NCI-H2196 (cell line): ENCODE results near the gene ISOC2.
"Not testable (repeated sequence)": the region's sequence is repeated elsewhere in the genome, so short reads cannot be mapped to it uniquely, and the experiment has no call there.

Experiments
- DNase-seq: peaks from one replicate; lab custom pipeline; 2025; ENCODE audit not compliant: unreplicated experiment; lab: John Stamatoyannopoulos, UW

ISOC2 gene

DNA sequence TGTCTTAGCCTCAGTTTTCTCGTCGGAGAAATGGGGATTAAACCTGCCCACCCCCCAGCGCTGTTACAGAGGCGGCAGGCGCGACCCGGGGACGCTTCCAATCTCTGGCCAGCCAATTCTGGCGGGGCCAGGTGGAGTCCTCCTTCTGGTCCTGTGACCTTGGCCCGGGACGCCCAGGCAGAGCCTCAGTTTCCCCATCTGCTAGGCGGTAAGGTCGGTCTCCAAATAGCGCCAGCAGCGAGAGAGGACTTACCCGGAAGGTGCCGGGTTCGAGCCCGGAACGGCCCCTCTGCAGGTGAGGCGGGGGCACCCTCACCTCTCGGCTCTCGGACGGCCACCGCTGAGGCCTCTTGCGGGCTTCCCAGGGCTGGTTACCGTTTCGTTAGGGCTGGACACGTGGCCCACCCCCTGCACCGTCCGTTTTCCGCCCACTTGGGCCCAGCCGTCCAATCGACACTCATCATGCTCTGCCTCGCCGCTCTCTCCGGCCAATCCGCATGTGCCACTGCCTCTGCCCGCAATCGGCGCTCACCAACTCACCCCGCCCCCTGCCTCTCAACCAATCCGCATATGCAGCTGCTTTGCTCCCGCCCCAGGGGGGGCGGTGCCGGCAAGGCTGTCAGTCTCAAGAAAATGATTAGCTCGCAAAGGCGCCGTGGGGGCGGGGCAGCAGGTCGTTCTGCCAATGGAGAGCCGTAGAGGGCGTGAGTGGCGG is at the start of gene ISOC2:
TSS of gene ISOC2 (minus strand) at position 384 of the 715 bp plus-strand sequence. CDS start 5,156 bp downstream, outside the sequence.
- peak; percentile 99 for DNase-seq

GRCh38 chr19:55508120-55508519 is 46.7 kb upstream of the ISOC2 start:
- no peak for DNase-seq

DNA sequence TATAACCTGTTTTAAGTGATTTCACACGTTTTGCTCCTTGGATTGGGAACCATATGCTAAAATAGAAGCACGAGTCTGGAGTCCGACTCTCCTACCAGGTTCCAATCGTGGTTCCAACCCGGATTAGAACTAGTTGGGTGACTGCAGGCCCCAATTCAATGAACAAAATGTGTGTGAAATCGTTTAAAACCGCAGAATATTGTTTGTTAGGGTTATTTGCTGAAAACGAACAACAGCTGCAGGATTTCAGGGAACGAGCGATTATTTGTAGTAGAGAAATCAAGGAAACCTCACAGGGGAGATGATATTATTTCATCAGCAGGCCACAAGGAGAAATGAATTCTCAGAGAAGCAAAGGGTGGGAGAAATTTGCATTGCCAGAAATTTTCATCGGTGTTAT is 43.5 kb upstream of the ISOC2 start:
- DNase-seq, result no peak

- no peak for DNase-seq
Observed at GRCh38 chr19:55504252-55504603, 42.8 kb upstream of the ISOC2 start.

GRCh38 chr19:55503502-55504251 is 42.2 kb upstream of the ISOC2 start:
- DNase-seq, result peak; percentile 99

- DNase-seq, result no peak
Observed at GRCh38 chr19:55503157-55503501, 41.7 kb upstream of the ISOC2 start.

GRCh38 chr19:55502197-55502952 is 40.9 kb upstream of the ISOC2 start:
- DNase-seq, result no peak

DNA sequence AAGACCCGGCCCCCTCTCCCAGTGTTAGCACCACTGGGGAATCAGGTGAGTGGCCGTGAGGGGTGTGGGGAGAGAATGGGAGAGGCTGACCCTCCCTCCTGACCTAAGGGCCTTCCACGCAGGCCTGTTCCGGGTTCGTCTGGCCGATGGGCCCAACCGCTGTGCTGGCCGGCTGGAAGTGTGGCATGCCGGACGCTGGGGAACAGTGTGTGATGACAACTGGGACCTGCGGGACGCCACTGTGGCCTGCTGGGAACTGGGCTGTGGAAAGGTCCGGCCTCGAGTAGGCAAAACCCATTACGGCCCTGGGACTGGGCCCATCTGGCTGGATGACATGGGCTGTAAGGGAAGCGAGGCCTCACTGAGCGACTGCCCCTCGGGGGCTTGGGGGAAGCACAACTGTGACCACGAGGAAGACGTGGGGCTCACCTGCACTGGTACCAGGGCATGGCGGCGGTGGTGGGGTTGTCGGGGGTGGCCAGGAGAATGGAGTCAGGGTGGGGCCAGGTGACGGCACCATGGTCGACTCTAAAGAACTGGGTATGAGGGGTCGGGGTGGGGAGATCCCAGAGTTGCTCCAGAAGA is 39.0 kb upstream of the ISOC2 start:
- no peak for DNase-seq

- DNase-seq, result no peak
Observed at GRCh38 chr19:55498246-55498840, 36.9 kb upstream of the ISOC2 start.

DNA sequence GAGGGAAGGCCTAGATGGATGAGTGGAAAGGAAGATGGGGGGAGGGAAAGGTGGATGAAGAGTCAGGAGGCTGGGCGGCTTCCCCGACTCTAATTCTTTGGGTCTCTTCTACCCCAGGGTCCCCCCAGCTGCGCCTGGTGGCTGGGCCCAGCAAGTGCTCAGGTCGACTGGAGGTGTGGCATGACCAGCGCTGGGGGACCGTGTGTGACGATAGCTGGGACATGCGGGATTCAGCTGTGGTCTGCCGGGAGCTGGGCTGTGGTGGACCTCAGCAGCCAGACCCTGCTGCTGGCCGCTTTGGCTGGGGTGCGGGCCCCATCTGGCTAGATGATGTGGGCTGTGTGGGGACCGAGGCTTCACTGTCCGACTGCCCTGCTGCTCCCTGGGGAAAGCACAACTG is 36.3 kb upstream of the ISOC2 start:
- no peak for DNase-seq

GRCh38 chr19:55496820-55497219 is 35.4 kb upstream of the ISOC2 start:
- DNase-seq, result not testable (repeated sequence)

DNA sequence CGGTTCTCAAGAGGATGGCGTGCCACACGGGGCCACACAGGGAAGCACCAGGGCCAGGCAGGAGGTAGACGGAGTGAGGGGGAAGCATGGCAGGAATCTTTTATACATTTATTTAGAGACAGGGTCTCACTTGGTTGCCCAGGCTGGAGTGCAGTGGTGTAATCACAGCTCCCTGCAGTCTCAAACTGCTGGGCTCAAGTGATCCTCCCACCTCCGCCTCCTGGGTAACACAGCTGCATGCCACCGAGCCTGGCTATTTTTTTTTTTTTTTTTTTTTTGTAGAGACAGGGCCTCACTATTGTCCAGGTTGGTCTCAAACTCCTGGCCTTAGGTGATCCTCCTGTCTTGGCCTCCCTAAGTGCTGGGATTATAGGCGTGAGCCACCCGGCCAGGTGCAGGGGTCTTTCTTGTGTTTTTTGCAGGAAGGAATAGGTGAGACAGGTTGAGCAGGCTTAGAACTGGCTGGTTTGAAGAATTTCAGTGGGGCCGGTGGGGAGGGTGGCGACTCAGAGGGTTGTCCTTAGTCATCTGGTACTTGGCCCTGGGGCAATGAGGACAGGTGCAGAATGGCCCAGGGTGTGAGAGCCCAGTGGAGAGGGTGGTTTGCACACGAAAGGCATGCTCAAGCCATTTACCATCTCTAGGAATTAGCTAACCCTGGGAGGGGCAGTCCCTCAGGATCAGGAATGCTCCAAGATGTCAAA is 34.4 kb upstream of the ISOC2 start:
- DNase-seq, result no peak

DNA sequence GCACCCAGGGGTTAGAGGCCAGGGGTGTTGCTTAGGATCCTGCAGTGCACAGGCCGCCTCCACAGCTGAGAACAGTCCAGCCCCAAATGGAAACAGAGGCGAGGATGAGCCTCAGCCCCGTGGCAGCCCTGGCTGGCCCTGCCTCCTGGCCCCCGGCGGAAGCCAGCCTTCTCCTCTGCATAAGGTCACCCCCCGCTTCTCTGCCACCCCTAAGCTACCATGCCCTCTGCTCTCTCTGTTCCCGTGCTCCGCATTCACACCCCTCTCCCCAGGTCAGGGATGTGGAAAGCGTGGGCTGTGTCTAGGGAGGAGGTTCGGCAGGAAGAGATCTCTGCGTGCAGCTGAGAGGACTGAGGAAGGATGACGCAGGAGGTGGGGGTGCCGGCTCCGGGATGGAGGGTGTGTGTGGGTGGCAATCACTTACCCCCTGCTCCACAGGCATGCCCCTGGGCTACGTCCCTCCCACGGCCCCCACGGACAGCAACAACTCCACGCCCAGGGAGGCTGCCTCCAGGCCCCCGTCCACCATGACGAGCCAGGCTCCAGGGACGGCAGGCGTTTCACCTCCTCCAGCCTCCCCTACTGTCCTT is 32.8 kb upstream of the ISOC2 start:
- no peak for DNase-seq

DNA sequence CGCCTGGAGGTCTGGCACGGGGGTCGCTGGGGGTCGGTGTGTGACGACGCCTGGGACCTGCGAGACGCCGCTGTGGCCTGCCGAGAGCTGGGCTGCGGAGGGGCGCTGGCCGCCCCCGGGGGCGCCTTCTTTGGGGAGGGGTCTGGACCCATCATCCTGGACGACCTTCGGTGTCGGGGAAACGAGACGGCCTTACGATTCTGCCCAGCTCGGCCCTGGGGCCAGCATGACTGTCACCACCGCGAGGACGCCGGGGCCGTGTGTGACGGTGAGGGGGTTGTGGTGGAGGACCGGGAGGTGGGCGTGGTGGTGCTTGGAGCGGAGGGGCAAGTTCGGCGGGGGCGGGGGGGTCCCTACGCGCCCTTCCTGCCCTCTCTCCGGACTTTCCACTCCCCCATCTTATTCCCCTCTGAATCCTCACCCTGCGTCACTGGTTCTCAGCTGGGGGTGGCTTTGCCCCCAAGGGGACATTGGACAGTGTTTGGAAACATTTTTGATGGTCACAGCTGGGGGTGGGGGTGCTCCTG is 32.3 kb upstream of the ISOC2 start:
- no peak for DNase-seq

DNA sequence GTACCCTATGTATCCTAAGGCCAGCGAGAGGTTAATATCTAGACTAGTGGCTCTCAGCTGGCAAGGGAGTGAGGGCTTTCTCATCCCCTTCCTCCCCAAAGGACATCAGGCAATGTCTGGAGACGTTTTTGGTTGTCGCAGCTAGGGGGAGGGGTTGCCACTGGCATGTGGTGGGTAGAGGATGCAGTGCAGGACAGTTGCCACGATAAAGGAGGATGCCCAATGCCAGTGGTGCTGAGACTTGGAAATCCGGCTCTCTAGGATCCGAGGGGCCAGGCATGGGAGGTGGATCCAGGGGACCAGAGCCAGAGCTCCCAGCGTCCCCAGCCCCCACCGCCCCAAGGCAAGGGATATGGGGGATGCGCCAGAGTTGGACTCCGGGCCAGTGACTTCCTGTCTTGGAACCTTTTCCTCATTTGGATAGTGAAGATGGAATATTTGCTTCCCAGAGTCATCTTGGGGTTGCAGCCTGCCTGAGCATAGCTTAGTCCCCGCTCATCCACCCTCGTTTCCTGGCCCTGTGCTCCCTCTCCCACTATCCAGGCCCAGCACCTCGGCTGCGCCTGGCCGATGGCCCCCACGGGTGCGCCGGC is 31.7 kb upstream of the ISOC2 start:
- DNase-seq, result no peak

GRCh38 chr19:55492362-55492944 is 31.0 kb upstream of the ISOC2 start:
- peak; percentile 82 for DNase-seq

DNA sequence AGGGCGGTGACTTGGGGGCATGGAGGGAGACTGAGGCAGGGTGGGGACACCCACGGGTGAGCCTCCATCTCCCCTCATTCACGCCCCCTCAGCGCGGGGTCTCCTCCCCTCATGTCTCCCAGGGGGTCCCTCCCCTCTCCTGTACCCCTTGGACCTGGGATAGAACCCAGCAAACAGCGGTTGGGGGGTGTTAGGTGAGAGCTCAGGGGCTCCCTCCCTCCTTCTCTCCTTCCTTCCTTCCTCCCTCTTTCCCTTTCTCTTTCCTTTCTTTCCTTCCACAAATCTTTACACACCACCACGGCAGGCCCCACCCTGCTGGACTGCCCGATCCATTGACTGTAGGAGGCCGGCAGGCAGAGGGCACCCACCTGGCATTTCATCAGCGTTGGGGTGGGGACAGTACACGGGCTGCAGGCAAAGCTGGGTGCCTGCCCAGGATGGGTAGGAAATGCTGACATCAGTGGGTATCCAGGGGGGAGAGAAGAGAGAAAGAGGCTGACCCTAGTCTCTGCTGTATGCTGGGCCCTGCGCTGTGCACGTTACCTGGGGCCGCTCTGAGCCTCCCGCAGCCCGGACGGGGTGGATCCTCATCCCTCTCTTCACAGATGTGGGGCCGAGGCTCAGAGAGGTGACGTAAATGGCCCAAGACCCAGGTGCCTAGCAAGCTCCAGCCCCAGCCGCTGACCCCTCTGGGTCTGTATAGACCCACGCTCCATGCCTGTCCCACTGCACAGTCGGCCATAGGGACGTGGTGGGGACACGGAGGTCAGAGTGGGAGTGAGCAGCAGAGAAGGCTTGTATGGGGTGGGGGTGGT is 30.3 kb upstream of the ISOC2 start:
- peak; percentile 33 for DNase-seq
